NCI-H446 (cell line): ENCODE measurements around the gene TRAF7.
"Not testable (repeated sequence)": the region's sequence is repeated elsewhere in the genome, so short reads cannot be mapped to it uniquely, and the experiment has no call there.

Experiments
- DNase-seq, 2 experiments: peaks; one replicate each; lab custom pipeline; 2025; lab: John Stamatoyannopoulos, UW

TRAF7 gene

GRCh38 chr16:2122429-2122828 is 33.2 kb upstream of the TRAF7 start:
- no peak for DNase-seq

- DNase-seq: not testable (repeated sequence)
Observed at GRCh38 chr16:2122934-2123683, 32.5 kb upstream of the TRAF7 start.

DNA sequence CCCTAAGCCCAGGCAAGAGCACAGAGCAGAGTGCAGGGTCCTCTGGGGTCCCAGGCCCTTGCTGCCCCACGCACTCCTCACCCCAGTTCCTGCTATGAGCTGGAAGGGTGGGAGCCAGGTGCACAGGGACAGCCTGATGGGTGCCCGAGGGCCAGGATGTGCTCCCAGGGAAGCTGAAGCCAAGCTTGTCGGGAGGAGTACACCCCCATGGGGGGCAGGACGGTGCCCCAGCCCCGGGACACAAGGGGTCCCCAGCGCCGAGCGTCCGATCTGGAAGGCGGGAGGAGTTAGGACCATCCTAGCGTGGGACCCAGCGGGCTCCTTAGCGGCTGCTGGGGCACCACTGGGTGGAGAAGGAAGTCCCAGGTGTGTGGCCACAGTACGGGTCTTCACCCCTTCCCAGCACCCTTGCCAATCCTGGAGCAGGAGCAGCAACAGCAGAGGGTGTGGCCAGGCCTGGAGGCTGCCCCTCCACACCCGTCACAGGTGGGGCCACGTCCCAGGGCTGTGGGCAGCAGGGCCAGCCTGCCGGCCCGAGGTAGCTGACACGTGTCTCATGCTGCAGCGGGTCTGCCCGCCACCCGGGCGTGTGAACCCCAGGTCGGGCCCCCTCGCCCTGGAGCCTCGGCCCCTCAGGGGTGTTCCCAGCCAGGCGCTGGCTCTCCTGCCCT is 31.7 kb upstream of the TRAF7 start:
- not testable (repeated sequence) for DNase-seq

DNA sequence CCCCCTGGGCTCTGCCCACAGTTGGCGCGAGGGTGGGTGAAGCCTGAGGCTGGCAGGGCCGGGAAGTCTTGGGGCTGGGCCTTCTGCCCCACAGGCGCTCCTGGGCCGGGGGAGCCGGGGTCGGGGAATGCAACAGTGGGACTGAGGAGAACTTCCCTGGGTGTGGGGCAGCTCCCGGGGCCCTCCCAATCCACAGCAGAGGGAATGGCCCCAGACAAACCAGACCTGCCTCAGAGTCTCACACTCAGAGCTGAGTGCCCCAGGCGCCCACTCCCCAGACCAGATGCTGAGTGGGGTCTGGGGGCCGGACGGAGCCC is 31.2 kb upstream of the TRAF7 start:
- DNase-seq: not testable (repeated sequence)

- peak; percentile 31 to 79 for DNase-seq
Observed at GRCh38 chr16:2124694-2125444, 30.7 kb upstream of the TRAF7 start.

GRCh38 chr16:2125609-2126008 is 30.0 kb upstream of the TRAF7 start:
- DNase-seq: not testable (repeated sequence)

- DNase-seq: peak in 1 of 2 experiments; percentile 40
Observed at GRCh38 chr16:2126161-2126743, 29.3 kb upstream of the TRAF7 start.

DNA sequence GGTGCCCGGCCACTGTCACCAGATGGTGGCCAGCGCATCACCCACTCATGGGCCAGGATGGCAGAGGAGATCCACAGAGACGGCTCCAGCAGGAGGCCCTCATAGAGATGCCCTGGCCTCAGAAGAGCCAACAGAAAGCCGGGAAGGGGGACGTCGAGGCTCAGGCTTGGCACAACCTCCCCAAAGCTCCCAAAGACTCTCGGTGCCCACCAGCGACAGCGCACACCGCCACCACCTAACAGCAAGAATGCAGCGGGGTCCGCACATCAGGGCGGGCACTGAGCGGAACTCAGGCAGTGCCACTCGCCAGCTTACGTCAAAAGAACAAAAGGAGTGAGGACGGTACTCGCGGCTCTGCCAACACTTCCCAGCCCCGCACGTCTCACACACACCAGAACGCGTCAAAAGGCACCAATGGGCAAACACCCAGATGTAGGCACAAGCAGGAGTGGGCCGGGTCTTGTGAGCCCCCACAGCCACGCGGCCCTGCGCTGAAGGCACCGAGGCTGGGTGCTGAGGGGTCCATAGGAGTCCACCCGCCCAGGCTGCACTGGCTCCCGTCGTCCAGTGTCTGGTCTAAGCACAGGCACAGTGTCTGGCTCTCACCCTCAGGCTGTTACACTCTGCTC is 28.5 kb upstream of the TRAF7 start:
- peak in 1 of 2 experiments; percentile 10 for DNase-seq

DNA sequence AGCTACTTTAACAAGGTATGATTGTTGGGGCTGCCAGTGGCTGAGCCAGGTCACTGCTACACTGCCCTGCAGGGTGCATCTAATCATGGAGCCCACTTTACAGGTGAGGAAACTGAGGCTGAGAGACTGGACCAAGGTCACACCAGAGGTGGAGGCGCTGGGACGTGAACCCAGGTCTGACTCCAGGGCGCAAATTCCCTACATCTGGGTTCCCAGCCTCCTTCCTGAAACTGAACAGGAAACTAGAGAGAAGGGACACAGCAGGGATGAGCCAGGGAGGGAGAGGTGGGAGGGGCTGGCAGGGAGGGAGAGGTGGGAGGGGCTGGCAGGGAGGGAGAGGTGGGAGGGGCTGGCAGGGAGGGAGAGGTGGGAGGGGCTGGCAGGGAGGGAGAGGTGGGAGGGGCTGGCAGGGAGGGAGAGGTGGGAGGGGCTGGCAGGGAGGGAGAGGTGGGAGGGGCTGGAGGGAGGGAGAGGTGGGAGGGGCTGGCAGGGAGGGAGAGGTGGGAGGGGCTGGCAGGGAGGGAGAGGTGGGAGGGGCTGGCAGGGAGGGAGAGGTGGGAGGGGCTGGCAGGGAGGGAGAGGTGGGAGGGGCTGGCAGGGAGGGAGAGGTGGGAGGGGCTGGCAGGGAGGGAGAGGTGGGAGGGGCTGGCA is 27.8 kb upstream of the TRAF7 start:
- DNase-seq: peak in 1 of 2 experiments; percentile 36

- DNase-seq: peak in 1 of 2 experiments; percentile 51
Observed at GRCh38 chr16:2129251-2129650, 26.3 kb upstream of the TRAF7 start.

DNA sequence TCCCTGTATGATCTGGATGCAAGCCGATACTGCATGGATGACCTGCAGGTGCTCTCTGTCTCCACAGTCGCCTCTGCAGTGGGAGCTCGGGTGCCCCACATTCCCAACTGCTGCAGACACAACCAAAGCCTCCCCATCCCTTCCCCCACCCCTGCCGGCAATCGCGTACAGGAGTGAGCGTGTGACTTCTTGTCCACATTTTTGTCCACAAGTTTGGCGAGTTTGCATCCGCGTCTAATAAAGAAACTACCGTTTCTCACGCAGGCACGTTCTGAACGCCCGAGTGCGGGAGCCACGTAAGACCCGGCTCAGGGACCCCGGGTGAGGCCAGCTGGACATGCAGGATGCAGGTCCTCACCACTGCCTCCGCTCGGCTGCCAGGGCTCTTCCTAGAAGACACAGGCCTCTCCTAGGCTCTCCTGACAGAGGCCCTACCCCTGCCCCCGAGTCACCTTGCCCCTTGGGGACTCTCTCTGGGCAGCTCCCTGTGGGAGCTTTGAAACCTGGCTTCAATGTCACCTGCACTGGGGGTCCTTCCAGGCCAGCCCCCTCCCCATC is 25.6 kb upstream of the TRAF7 start:
- not testable (repeated sequence) for DNase-seq

DNA sequence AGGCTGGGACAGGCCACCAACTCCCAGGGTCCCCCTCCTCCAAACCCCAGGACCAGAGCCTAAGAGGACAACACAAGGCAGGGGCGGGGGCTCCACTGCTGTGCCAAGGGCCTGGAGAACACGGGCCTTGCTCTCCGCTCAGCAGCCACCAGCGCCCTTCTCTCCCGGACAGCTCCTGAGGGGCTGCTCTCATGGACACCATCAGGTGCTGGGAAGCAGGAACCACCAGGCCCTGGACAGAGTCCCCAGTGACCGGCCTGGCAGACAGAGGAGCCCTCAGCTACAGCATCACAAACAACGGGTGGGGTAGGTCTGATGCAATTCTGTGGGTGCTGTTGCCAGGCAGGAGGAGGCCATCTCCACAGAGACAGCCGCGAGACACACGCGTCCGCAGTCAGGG is 21.8 kb upstream of the TRAF7 start:
- not testable (repeated sequence) for DNase-seq

DNA sequence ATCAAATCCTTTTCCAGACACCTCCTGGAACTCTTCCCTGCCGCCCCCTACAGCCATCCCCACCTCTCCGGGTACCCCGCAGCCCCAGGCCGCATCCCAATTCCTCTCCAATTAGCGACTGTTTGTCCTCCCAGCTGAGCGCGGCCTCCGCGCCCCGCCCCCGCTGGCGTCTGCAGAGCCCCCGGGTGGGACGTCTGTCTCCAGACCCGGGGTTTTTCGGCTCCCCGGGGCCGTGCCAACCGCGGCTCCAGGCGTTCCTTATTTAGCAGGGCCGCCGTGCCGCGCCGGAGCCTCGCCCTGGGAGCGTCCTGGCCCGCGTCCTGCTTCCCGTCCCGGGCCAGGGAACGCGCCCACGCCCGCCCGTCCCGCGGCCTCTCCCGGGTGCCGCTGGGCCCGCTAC is 20.5 kb upstream of the TRAF7 start:
- DNase-seq: not testable (repeated sequence)

GRCh38 chr16:2135770-2136490 is 19.7 kb upstream of the TRAF7 start, which contains the start of gene PKD1:
Gene PKD1 (minus strand): TSS chr16:2135898. CDS start chr16:2135689, 209 bp downstream.
- DNase-seq: peak; percentile 54 to 90

DNA sequence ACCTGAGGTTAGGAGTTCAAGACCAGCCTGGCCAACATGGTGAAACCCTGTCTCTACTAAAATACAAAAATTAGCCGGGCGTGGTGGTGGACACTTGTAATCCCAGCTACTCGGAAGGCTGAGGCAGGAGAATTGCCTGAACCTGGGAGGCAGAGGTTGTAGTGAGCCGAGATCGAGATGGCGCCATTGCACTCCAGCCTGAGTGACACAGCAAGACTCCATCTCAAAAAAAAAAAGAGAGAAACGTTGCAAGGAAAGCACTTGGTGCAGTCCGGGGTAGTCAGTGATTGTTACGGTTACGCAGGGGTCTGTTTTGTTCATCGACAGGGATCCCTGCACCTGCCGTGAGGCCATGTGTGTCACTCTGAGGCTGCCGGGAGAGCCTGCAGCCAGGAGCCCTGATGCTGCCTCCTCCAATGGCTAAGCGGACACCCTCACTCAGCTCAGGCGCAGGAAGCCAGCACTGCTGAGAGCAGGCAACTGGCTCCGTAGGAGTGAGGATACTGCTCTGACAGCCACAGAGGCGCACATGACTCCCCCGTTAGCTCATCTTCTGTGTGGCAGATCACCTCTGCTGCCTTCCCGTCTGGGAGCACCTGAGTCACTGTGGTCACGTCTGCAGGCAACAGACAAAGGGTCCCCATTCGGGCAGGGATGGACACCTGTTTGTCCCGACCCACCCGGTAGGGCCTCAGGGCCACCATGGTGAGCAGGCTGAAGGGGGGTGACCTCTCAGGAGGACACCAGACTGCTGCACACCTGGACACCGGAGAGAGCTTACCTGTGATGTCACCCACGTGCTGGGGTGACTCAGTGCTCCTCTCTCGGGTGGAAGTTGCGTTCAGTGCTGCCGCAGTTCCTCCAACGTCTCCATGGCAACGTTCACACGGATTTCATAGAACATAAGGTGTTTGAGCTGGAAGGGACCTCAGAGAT is 12.4 kb upstream of the TRAF7 start:
- DNase-seq: no peak

DNA sequence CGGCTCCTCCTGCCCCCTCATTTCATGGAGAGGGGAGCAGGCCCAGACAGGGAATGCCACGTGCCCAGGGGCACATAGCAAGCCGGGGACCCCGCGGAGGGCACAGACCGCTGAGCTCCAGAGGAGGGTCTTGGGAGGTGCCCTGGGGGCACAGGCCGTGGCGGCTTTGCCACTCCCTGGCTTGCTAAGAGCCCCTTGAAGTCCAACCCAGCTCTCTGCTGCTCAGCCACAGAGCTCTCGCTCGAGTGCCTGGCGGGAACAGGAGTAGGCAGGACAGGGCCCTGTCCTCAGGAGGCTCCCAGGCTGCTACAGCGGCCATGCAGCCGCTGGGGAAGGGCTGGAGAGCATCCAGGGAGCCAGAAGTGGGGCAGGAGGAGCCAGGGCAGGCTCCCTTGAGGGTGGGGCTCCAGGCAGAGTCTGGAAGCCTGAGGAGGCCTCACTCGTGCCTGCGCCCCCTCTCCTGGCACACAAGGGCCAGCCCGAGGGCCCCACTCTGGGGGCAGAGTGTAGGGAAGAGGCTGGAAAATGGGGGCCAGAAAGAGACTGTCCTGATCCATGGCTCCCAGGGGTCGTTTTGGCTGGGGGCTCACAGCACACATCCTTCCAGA is 11.6 kb upstream of the TRAF7 start:
- no peak for DNase-seq

DNA sequence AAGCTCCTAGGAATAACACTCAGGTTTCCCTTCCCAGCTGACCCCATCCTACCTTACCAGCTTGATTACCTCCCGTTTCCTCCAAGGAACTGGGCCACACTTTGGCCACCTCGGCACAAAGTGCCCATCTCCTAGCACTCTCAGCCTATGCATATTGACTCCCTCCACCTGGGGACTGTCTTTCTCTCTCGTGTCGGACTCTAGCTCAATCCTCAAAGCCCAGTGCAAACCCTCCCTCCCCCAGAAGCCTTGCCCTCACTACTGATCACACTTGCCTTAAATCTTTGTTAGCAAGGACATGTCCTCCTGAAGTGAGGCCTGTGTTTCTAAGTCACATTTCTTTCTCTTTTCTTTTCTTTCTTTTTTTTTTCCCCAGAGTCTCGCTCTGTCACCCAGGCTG is 9.7 kb upstream of the TRAF7 start:
- DNase-seq: no peak

GRCh38 chr16:2147378-2147777 is 8.2 kb upstream of the TRAF7 start:
- DNase-seq: no peak
